GM12878 (cell line): ENCODE measurements around the gene ADSS1. TPM values are rescaled to one million over a fixed set of nuclear protein-coding genes. Genes with fewer than 3 reads are reported as not detected.

Experiments used
- ATAC-seq: fragments of 200-7000 bp; cut with Tn5 transposase; 3 replicates; pipeline ENCODE4 v1.9.1; 2020; ENCODE audit warnings: mild to moderate bottlenecking, moderate library complexity
- BruUV-seq: library from RNA; stranded (reverse); fragments of 400-500 nt; replicated peaks from 2 replicates; lab custom pipeline; 2021; lab: Mats Ljungman, UMichigan
- CTCF ChIA-PET: fragments of 300-600 bp; sonication (Branson Sonifier 250); formaldehyde crosslinking; extraction: SDS; loops from one replicate; lab custom pipeline; 2021; ENCODE audit warnings: inconsistent platforms; lab: Yijun Ruan, JAX
- POLR2A ChIA-PET: fragments of 350-600 bp; formaldehyde crosslinking; extraction: SDS; loops from one replicate; lab custom pipeline; 2021; ENCODE audit warnings: inconsistent platforms; lab: Charles Lee
- RAD21 ChIA-PET: fragments of 300-600 bp; sonication (Branson Sonifier 250); formaldehyde crosslinking; loops from one replicate; lab custom pipeline; 2023; ENCODE audit warnings: antibody characterized with exemption; ENCODE audit not compliant: unreplicated experiment; lab: Charles Lee
- SMC1A ChIA-PET: fragments of 300-600 bp; sonication (Branson Sonifier 250); formaldehyde crosslinking; loops from one replicate; lab custom pipeline; 2023; ENCODE audit not compliant: unreplicated experiment, uncharacterized antibody; lab: Charles Lee
- DNase-seq: peaks from one replicate; pipeline ENCODE4 v3.0.0-alpha.2; 2011; ENCODE audit warnings: low read depth, low spot score
- FAIRE-seq: peaks from 3 replicates; lab custom pipeline; 2011; peaks lifted over from hg19 to GRCh38; lab: Jason Lieb, UNC
- H2AFZ ChIP-seq: 2 replicates; pipeline ENCODE4 v1.6.0; 2011; ENCODE audit warnings: low read depth, low read length, control low read depth; ENCODE audit not compliant: control insufficient read depth
- H3K27ac ChIP-seq: 2 replicates; pipeline ENCODE4 v1.5.1; 2011; ENCODE audit warnings: control low read depth; ENCODE audit not compliant: control insufficient read depth, insufficient read depth
- H3K27me3 ChIP-seq, 2 experiments: replicated peaks in 1 of 2; 2 replicates each; pipeline versions ENCODE4 v1.6.0 to v1.6.1; 2011; ENCODE audit warnings: low read length in 1 of 2; ENCODE audit not compliant: control insufficient read depth in 2 of 2, insufficient read depth in 2 of 2
- H3K36me3 ChIP-seq, 2 experiments: 2 replicates each; pipeline ENCODE4 v1.5.1; 2011; ENCODE audit warnings: low read length in 1 of 2; ENCODE audit not compliant: control insufficient read depth in 2 of 2, insufficient read depth in 2 of 2
- H3K4me1 ChIP-seq: 2 replicates; pipeline ENCODE4 v1.6.1; 2011; ENCODE audit warnings: mild to moderate bottlenecking, low read length, moderate library complexity, mixed read lengths; ENCODE audit not compliant: control insufficient read depth, insufficient read depth
- H3K4me2 ChIP-seq: 2 replicates; pipeline ENCODE4 v1.6.0; 2011; ENCODE audit warnings: control low read depth; ENCODE audit not compliant: control insufficient read depth, insufficient read depth
- H3K4me3 ChIP-seq: fragments of 200-600 bp; sonication (generic); 2 replicates; pipeline ENCODE4 v1.5.1; 2016
- H3K79me2 ChIP-seq: 2 replicates; pipeline ENCODE4 v1.6.0; 2011; ENCODE audit warnings: low read length; ENCODE audit not compliant: control insufficient read depth, insufficient read depth
- H3K9ac ChIP-seq: 2 replicates; pipeline ENCODE4 v1.8.0; 2011; ENCODE audit warnings: low read length, control low read depth, mixed read lengths; ENCODE audit not compliant: control insufficient read depth, insufficient read depth
- H3K9me3 ChIP-seq: replicated peaks from 3 replicates; pipeline ENCODE4 v1.5.1; 2011; ENCODE audit warnings: mild to moderate bottlenecking, low read length; ENCODE audit not compliant: control insufficient read depth, insufficient read depth
- H4K20me1 ChIP-seq: 2 replicates; pipeline ENCODE4 v1.6.0; 2011; ENCODE audit not compliant: control insufficient read depth, insufficient read depth
- BRCA1 ChIP-seq: IDR thresholded peaks from 2 replicates; pipeline ENCODE4 v1.6.1; 2011; ENCODE audit warnings: low read depth, low read length, improper control_type of control experiment
- CBX5 ChIP-seq: sonication (generic); IDR thresholded peaks from 2 replicates; pipeline ENCODE4 v1.6.1; 2016; ENCODE audit warnings: low read depth, moderate library complexity, mild to moderate bottlenecking, inconsistent platforms
- CREM ChIP-seq: IDR thresholded peaks from 2 replicates; pipeline ENCODE4 v1.6.1; 2014; ENCODE audit warnings: antibody characterized with exemption, low read depth
- FOXK2 ChIP-seq: fragments of 450-650 bp; IDR thresholded peaks from 2 replicates; pipeline ENCODE4 v1.6.1; 2017; ENCODE audit warnings: mild to moderate bottlenecking, moderate library complexity
- IKZF1 ChIP-seq: fragments of 450-650 bp; conservative IDR thresholded peaks from 2 replicates; pipeline ENCODE4 v1.6.1; 2017; ENCODE audit warnings: antibody characterized with exemption, mild to moderate bottlenecking
- IKZF2 ChIP-seq, 2 experiments: fragments of 450-650 bp; IDR thresholded peaks; 2 replicates each; pipeline ENCODE4 v1.6.1; 2017; ENCODE audit warnings: mild to moderate bottlenecking in 2 of 2, moderate library complexity in 2 of 2
- IRF4 ChIP-seq: IDR thresholded peaks from 2 replicates; pipeline ENCODE4 v1.6.1; 2011; ENCODE audit warnings: low read depth, low read length
- KDM1A ChIP-seq: fragments of 200-600 bp; sonication (generic); IDR thresholded peaks from 2 replicates; pipeline ENCODE4 v1.6.1; 2016; ENCODE audit warnings: borderline replicate concordance
- KLF5 ChIP-seq: fragments of 450-650 bp; IDR thresholded peaks from 2 replicates; pipeline ENCODE4 v1.6.1; 2014; ENCODE audit warnings: mild to moderate bottlenecking; ENCODE audit not compliant: partially characterized antibody
- MYC ChIP-seq: IDR thresholded peaks from 2 replicates; pipeline ENCODE4 v1.6.1; 2011; ENCODE audit warnings: mild to moderate bottlenecking, low read length, moderate library complexity, inconsistent platforms; ENCODE audit not compliant: insufficient read depth, insufficient replicate concordance, insufficient read length, severe bottlenecking
- NBN ChIP-seq: fragments of 450-650 bp; IDR thresholded peaks from 2 replicates; pipeline ENCODE4 v1.6.1; 2016
- NRF1 ChIP-seq: conservative IDR thresholded peaks from 2 replicates; pipeline ENCODE4 v1.6.1; 2011; ENCODE audit warnings: mild to moderate bottlenecking, low read depth, low read length, improper control_type of control experiment
- RAD21 ChIP-seq: IDR thresholded peaks from 2 replicates; pipeline ENCODE4 v1.6.1; 2011; ENCODE audit warnings: mild to moderate bottlenecking, low read depth, low read length, moderate library complexity; ENCODE audit not compliant: insufficient read depth
- TAF1 ChIP-seq: IDR thresholded peaks from 2 replicates; pipeline ENCODE4 v1.6.1; 2011; ENCODE audit warnings: mild to moderate bottlenecking, low read depth, low read length, borderline replicate concordance
- ZNF384 ChIP-seq: IDR thresholded peaks from 2 replicates; pipeline ENCODE4 v1.6.1; 2012; ENCODE audit warnings: low read depth, mild to moderate bottlenecking, low read length, improper control_type of control experiment, borderline replicate concordance
- ZNF622 ChIP-seq: fragments of 450-650 bp; IDR thresholded peaks from 2 replicates; pipeline ENCODE4 v1.6.1; 2017; ENCODE audit warnings: mild to moderate bottlenecking, inconsistent platforms
- WGBS: methylation state at CpG from one replicate; pipeline ENCODE4 v1.1.6; 2016; ENCODE audit warnings: low lambda C conversion rate; ENCODE audit not compliant: insufficient replicate concordance, insufficient coverage; ENCODE audit errors: missing lambda C conversion rate; 5-methylcytosine and 5-hydroxymethylcytosine counted together
- in situ Hi-C: fragments of 300-500 bp; cut with MboI; formaldehyde crosslinking; loops from 9 replicates; pipeline ENCODE4 v1.14.3; 2018; ENCODE audit warnings: mixed read lengths
- intact Hi-C: fragments of 100-400 bp; cut with micrococcal nuclease; formaldehyde crosslinking; loops from one replicate; pipeline ENCODE4 v1.14.2; 2022; ENCODE audit not compliant: unreplicated experiment
- polyA plus RNA-seq, 11 experiments: library from polyadenylated mRNA; depleted of rRNA in 4 of 11; unstranded in 6 of 11; stranded (reverse) in 5 of 11; fragments of >200 nt; fragmentation: Nextera tagmentation in 4 of 11; fragmentation: Illumina TruSeq in 1 of 11; extraction: Ambion mirVana in 4 of 11; extraction: Trizol in 1 of 11; gene quantifications; 1 replicate in 1 of 11; 2 replicates in 10 of 11; pipeline versions ENCODE4 v1.2.1 to v1.2.3, GENCODE V29; 2011 to 2016; ENCODE audit warnings: inconsistent platforms in 2 of 11, missing spikeins in 2 of 11, low read depth in 1 of 11
- total RNA-seq, 4 experiments: library from RNA; depleted of rRNA in 3 of 4; stranded (reverse); fragments of >200 nt in 3 of 4; fragmentation: Illumina TruSeq in 1 of 4; extraction: Trizol in 1 of 4; gene quantifications; 2 replicates each; pipeline versions ENCODE4 v1.2.1 to v1.2.3, GENCODE V29; 2013 to 2021
- TF ChIP-seq, protein P1 (sequence below): fragments of 450-650 bp; IDR thresholded peaks from 2 replicates; pipeline ENCODE4 v1.6.1; 2016; ENCODE audit warnings: mild to moderate bottlenecking
- TF ChIP-seq, protein P2 (sequence below): IDR thresholded peaks from 2 replicates; pipeline ENCODE4 v1.6.1; 2011; ENCODE audit warnings: borderline replicate concordance, low read depth, mild to moderate bottlenecking, moderate library complexity, mixed read lengths, low read length; ENCODE audit not compliant: insufficient read depth; ENCODE audit errors: extremely low read length
- TF ChIP-seq, protein P3 (sequence below): IDR thresholded peaks from 2 replicates; pipeline ENCODE4 v1.6.1; 2011; ENCODE audit warnings: low read depth, low read length, improper control_type of control experiment, borderline replicate concordance
- TF ChIP-seq, protein P4 (sequence below): IDR thresholded peaks from 2 replicates; pipeline ENCODE4 v1.6.1; 2012; ENCODE audit warnings: low read depth, low read length, improper control_type of control experiment

The ADSS1 gene
- total and polyA plus RNA-seq, 10 of the 15 experiments (the other 5 are each of a cell fraction or from before 2014, with no cell fraction given) = 0.11 to 0.45 (median 0.28) TPM; not detected in 5

DNA sequence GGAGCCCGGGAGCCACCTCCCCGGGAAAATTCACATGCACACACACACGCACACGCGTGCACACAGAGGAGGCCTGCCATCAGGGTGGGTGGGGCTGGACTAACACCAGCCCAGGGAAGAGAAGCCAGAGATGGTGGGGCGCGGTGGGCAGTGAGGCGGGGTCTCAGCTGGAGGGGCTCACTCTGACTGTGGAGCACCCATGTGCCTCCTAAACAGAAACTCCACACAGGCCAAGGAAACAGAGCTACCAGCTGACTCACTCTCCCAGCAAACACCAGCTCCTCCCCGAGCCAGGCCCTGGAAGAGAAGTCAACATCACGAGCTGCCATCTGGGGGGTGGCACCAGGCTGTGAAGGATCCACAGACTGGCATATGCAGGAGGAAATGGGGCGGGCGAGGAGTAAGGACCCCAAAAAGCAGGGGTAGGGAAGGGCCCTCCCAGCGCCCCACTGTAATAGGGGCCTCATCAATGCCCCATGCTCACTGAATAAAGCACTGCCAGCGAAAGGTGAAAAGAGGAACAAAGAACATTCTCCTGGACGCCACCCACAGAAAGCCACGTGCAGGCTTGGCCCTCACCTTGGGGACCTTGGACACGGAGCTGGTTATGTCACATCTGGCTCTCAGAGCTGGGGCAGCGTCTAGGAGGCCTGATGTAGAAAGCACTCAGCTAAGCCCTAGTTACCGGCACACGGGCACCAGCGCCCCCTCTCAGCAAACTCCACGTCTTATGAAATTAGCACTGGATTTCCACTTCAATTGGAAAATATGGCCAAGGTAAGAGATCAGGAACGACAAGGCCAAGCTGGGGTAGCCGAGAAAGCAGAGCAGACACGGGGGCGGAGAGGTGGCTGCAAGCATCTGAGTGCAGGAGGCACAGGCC lies 43.0 kb upstream of the ADSS1 start:
- Histone ChIP-seq H3K9me3 (no peaks in the 10 kb centered on the region), H3K9ac (no peak overlapping the region; the same call in 1 of the 2 replicates), H2AFZ (peak overlapping the region; percentile 52), H3K4me1 (peaks cover 36% of the 10 kb centered on the region), H3K4me2 (peak overlapping the region; percentile 21; the same call in 1 of the 2 replicates), H3K36me3 (no peaks in the 10 kb centered on the region), H3K27ac (no peak overlapping the region; the same call in 1 of the 2 replicates), H3K27me3 (no peaks in the 10 kb centered on the region), H3K79me2 (no peaks in the 10 kb centered on the region), H4K20me1 (no peaks in the 10 kb centered on the region), H3K4me3 (no peak overlapping the region)
- intact Hi-C loops (no loop called here), in situ Hi-C loops (no loop called here)
- WGBS = 42% methylated on average over 25 of the region's 26 CpGs
- DNase-seq (no peak), ATAC-seq (peak; percentile 61), FAIRE-seq (peak; percentile 95)
- ChIA-PET CTCF (interaction anchor here (0.8 to 8.3 kb wide), 13 partner anchors 8 to 38 kb away, joined by 3 to 72 read pairs (median 5); no protein-coding TSS in a partner anchor), SMC1A (interaction anchor here (0.9 to 5.4 kb wide), 7 partner anchors 15 to 40 kb away, joined by 3 to 60 read pairs (median 6); no protein-coding TSS in a partner anchor), RAD21 (interaction anchor here (0.6 to 2.4 kb wide), 9 partner anchors 9 to 72 kb away, joined by 3 to 16 read pairs (median 5); partner anchors contain the start of genes INF2 and SIVA1), POLR2A (interaction anchor here (1.0 to 2.2 kb wide), 4 partner anchors 10 to 24 kb away, joined by 3 to 8 read pairs (median 7); no protein-coding TSS in a partner anchor)
- no TSS peak for BruUV-seq
- TF ChIP-seq CBX5 = no peak
- no peak for TF ChIP-seq KDM1A
- no peak for TF ChIP-seq ZNF622
- TF ChIP-seq KLF5 = no peak
- TF ChIP-seq, protein P1, sequence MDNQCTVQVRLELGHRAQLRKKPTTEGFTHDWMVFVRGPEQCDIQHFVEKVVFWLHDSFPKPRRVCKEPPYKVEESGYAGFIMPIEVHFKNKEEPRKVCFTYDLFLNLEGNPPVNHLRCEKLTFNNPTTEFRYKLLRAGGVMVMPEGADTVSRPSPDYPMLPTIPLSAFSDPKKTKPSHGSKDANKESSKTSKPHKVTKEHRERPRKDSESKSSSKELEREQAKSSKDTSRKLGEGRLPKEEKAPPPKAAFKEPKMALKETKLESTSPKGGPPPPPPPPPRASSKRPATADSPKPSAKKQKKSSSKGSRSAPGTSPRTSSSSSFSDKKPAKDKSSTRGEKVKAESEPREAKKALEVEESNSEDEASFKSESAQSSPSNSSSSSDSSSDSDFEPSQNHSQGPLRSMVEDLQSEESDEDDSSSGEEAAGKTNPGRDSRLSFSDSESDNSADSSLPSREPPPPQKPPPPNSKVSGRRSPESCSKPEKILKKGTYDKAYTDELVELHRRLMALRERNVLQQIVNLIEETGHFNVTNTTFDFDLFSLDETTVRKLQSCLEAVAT = no peak
- TF ChIP-seq CREM = 0 out of 2 replicates have a peak, but pooled peaks have one; percentile 12
- TF ChIP-seq RAD21 = peak; percentile 55
- TF ChIP-seq, protein P2, sequence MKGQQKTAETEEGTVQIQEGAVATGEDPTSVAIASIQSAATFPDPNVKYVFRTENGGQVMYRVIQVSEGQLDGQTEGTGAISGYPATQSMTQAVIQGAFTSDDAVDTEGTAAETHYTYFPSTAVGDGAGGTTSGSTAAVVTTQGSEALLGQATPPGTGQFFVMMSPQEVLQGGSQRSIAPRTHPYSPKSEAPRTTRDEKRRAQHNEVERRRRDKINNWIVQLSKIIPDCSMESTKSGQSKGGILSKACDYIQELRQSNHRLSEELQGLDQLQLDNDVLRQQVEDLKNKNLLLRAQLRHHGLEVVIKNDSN = peak; percentile 79
- TF ChIP-seq BRCA1 = no peak
- TF ChIP-seq FOXK2 = no peak
- TF ChIP-seq NBN = no peak
- no peak for TF ChIP-seq TAF1
- TF ChIP-seq, protein P3, sequence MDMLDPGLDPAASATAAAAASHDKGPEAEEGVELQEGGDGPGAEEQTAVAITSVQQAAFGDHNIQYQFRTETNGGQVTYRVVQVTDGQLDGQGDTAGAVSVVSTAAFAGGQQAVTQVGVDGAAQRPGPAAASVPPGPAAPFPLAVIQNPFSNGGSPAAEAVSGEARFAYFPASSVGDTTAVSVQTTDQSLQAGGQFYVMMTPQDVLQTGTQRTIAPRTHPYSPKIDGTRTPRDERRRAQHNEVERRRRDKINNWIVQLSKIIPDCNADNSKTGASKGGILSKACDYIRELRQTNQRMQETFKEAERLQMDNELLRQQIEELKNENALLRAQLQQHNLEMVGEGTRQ = peak; percentile 12; the same call in 1 of the 2 replicates
- TF ChIP-seq IKZF2 (IDR thresholded peaks at IDR 0.05) = peak; percentile 65 to 72; a peak in 2 of 4 replicates
- peak; percentile 56; the same call in 1 of the 2 replicates for TF ChIP-seq IRF4
- no peak for TF ChIP-seq NRF1
- no peak for TF ChIP-seq MYC
- no peak for TF ChIP-seq ZNF384
- TF ChIP-seq IKZF1 = peak; percentile 85
- TF ChIP-seq, protein P4, sequence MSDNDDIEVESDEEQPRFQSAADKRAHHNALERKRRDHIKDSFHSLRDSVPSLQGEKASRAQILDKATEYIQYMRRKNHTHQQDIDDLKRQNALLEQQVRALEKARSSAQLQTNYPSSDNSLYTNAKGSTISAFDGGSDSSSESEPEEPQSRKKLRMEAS = 0 out of 2 replicates have a peak, but pooled peaks have one; percentile 18
